Upper lobe of left lung (tissue), 6 donors: ENCODE data around the gene CAND2. TPM values are rescaled to one million over a fixed set of nuclear protein-coding genes. Genes with fewer than 3 reads are reported as not detected.

Source experiments
- ATAC-seq, 2 donors: fragments of 200-7000 bp; cut with Tn5 transposase; one replicate each; pipeline ENCODE4 v1.9.1; 2022; ENCODE audit warnings: mild to moderate bottlenecking in 2 of 2, moderate library complexity in 2 of 2; ENCODE audit not compliant: low FRiP score in 2 of 2
- DNase-seq, 2 donors: peaks; one replicate each; pipeline ENCODE4 v3.0.0-alpha.2; 2019 to 2020
- H3K27ac ChIP-seq, 4 donors: fragments of 200-600 bp; sonication (generic); one replicate each; pipeline ENCODE4 v1.5.1; 2016 to 2019
- H3K27me3 ChIP-seq, 4 donors: fragments of 200-600 bp; sonication (generic); one replicate each; pipeline ENCODE4 v1.5.1; 2017 to 2019
- H3K36me3 ChIP-seq, 4 donors: fragments of 200-600 bp; sonication (generic); one replicate each; pipeline ENCODE4 v1.5.1; 2016 to 2019
- H3K4me1 ChIP-seq, 4 donors: fragments of 200-600 bp; sonication (generic); one replicate each; pipeline ENCODE4 v1.5.1; 2018 to 2019
- H3K4me3 ChIP-seq, 4 donors: fragments of 200-600 bp; sonication (generic); one replicate each; pipeline ENCODE4 v1.5.1; 2017 to 2019; ENCODE audit warnings: mild to moderate bottlenecking in 2 of 4, moderate library complexity in 1 of 4
- H3K9me3 ChIP-seq, 4 donors: fragments of 200-600 bp; sonication (generic); one replicate each; pipeline ENCODE4 v1.5.1; 2018 to 2019
- CTCF ChIP-seq, 6 experiments: fragments of 450-650 bp in 4 of 6; fragments of 200-600 bp in 2 of 6; sonication (generic) in 2 of 6; IDR thresholded peaks; one replicate each; pipeline ENCODE4 v1.5.1; 2016 to 2019; ENCODE audit warnings: antibody characterized with exemption in 6 of 6
- EP300 ChIP-seq, 4 donors: sonication (generic); formaldehyde crosslinking; IDR thresholded peaks; one replicate each; pipeline ENCODE4 v1.5.1; 2017; ENCODE audit warnings: antibody characterized with exemption in 4 of 4, control low read depth in 2 of 4
- POLR2A ChIP-seq, 4 donors: fragments of 450-650 bp; IDR thresholded peaks; one replicate each; pipeline ENCODE4 v1.5.1; 2016 to 2017; ENCODE audit warnings: antibody characterized with exemption in 4 of 4, mild to moderate bottlenecking in 2 of 4
- POLR2AphosphoS5 ChIP-seq, 2 donors: sonication (generic); formaldehyde crosslinking; IDR thresholded peaks; one replicate each; pipeline ENCODE4 v1.5.1; 2017; ENCODE audit warnings: antibody characterized with exemption in 2 of 2
- WGBS, 2 donors: methylation state at CpG; one replicate each; pipeline ENCODE4 v1.1.5; 2017 to 2018; 5-methylcytosine and 5-hydroxymethylcytosine counted together
- total RNA-seq, 6 donors: library from RNA; depleted of rRNA in 4 of 6; stranded (reverse); fragments of >200 nt in 4 of 6; gene quantifications; one replicate each; pipeline versions ENCODE4 v1.1.0 to v1.2.1, GENCODE V29; 2016 to 2021
- donor health status: DM: no; HTN: no; CAD: no; lungs with moderate emphysema.
- donor health status: DM: no; HTN: yes; CAD: no; lungs with severe emphysema.

Gene CAND2
- total RNA-seq, 6 donors from 2014 or later = 2.3 to 7.3 (median 5.0) TPM

- 80 to 89% methylated on average over 2 of the region's 2 CpGs for WGBS, 2 donors
- H3K4me3 ChIP-seq = no peak overlapping the region
- TF ChIP-seq CTCF (IDR thresholded peaks at IDR 0.05) (no peak), POLR2A (IDR thresholded peaks at IDR 0.05) (no peak), POLR2AphosphoS5 (IDR thresholded peaks at IDR 0.05) (no peak), EP300 (IDR thresholded peaks at IDR 0.05) (no peak)
- no peaks in the 10 kb centered on the region for H3K4me1 ChIP-seq
- no peak overlapping the region for H3K27ac ChIP-seq
- H3K9me3 ChIP-seq = no peaks in the 10 kb centered on the region
- ATAC-seq = no peak
- H3K27me3 ChIP-seq = no peaks in the 10 kb centered on the region
- no peak for DNase-seq
- no peaks in the 10 kb centered on the region for H3K36me3 ChIP-seq
These were observed 26.7 kb upstream of the CAND2 start for GRCh38 chr3:12769761-12770160.

DNA sequence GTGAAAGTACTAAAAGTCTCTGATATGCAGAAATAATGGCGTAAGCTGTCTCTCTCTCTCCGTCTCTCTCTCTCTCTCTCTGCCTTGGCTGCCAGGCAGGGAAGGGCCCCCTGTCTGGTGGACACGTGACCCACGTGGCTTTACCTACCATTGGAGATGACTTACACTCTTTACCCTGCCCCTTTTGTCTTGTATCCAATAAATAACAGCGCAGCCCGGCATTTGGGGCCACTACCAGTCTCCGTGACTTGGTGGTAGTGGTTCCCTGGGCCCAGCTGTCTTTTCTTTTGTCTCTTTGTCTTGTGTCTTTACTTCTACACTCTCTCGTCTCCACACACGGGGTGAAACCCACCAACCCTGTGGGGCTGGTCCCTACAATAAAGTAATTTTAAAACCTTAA, 25.2 kb upstream of the CAND2 start:
- no peaks in the 10 kb centered on the region for H3K27me3 ChIP-seq
- H3K4me1 ChIP-seq = no peaks in the 10 kb centered on the region
- 88 to 90% methylated on average over 9 of the region's 9 CpGs for WGBS, 2 donors
- ATAC-seq (no peak), DNase-seq (no peak)
- no peak overlapping the region for H3K27ac ChIP-seq
- H3K36me3 ChIP-seq = no peaks in the 10 kb centered on the region
- TF ChIP-seq POLR2A (IDR thresholded peaks at IDR 0.05) = no peak
- no peak for TF ChIP-seq EP300 (IDR thresholded peaks at IDR 0.05)
- no peak overlapping the region for H3K4me3 ChIP-seq
- H3K9me3 ChIP-seq = no peaks in the 10 kb centered on the region

GRCh38 chr3:12772462-12772861, 24.0 kb upstream of the CAND2 start:
- WGBS, 2 donors = 76 to 77% methylated on average over 5 of the region's 5 CpGs
- TF ChIP-seq POLR2A (IDR thresholded peaks at IDR 0.05) (no peak), EP300 (IDR thresholded peaks at IDR 0.05) (no peak), POLR2AphosphoS5 (IDR thresholded peaks at IDR 0.05) (no peak), CTCF (IDR thresholded peaks at IDR 0.05) (no peak)
- ATAC-seq (no peak), DNase-seq (no peak)
- Histone ChIP-seq H3K36me3 (no peaks in the 10 kb centered on the region), H3K4me3 (no peak overlapping the region), H3K4me1 (no peaks in the 10 kb centered on the region), H3K27me3 (no peaks in the 10 kb centered on the region), H3K9me3 (no peaks in the 10 kb centered on the region), H3K27ac (no peak overlapping the region)

- ATAC-seq (no peak), DNase-seq (no peak)
- Histone ChIP-seq H3K4me1 (no peaks in the 10 kb centered on the region), H3K36me3 (no peaks in the 10 kb centered on the region), H3K9me3 (no peaks in the 10 kb centered on the region), H3K27ac (no peak overlapping the region), H3K27me3 (no peaks in the 10 kb centered on the region), H3K4me3 (no peak overlapping the region)
- 43 to 60% methylated on average over 2 of the region's 2 CpGs for WGBS, 2 donors
- TF ChIP-seq POLR2AphosphoS5 (IDR thresholded peaks at IDR 0.05) (no peak), CTCF (IDR thresholded peaks at IDR 0.05) (no peak), EP300 (IDR thresholded peaks at IDR 0.05) (no peak), POLR2A (IDR thresholded peaks at IDR 0.05) (no peak)
These were observed 23.3 kb upstream of the CAND2 start for GRCh38 chr3:12773030-12773709.

DNA sequence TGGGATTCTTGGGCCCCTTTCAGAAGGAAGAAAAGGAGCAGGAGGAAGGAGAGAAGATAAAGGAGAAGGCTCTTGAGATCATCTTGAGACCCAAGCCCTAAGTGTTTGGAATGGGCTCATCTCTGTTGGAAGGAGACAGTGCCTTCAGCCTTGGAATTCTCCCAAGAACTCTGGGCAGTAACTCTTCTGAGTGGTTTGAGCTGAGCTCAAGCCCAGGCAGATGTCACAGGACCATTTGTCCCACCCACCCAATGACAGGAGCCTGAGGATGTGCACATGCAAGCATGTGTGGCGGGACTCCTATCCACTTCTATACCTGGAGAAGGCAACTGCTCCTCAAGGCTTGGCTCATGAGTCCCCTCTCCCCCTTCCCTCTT, 22.8 kb upstream of the CAND2 start:
- ATAC-seq (no peak), DNase-seq (no peak)
- Histone ChIP-seq H3K9me3 (no peaks in the 10 kb centered on the region), H3K4me1 (no peaks in the 10 kb centered on the region), H3K27ac (no peak overlapping the region), H3K27me3 (no peaks in the 10 kb centered on the region), H3K4me3 (no peak overlapping the region), H3K36me3 (no peaks in the 10 kb centered on the region)
- no peak for TF ChIP-seq CTCF (IDR thresholded peaks at IDR 0.05)
- TF ChIP-seq POLR2A (IDR thresholded peaks at IDR 0.05) = no peak
- TF ChIP-seq EP300 (IDR thresholded peaks at IDR 0.05) = no peak
- TF ChIP-seq POLR2AphosphoS5 (IDR thresholded peaks at IDR 0.05) = no peak
- WGBS, 2 donors = 100% methylated on average over 1 of the region's 1 CpG
